Left renal pelvis (tissue), 4 donors: ENCODE results near the gene TNFRSF19. TPM values are rescaled to one million over a fixed set of nuclear protein-coding genes. Genes with fewer than 3 reads are reported as not detected.
"Not testable (repeated sequence)": the region's sequence is repeated elsewhere in the genome, so short reads cannot be mapped to it uniquely, and the experiment has no call there.

Experiments
- DNase-seq, 4 donors: peaks; one replicate each; pipeline ENCODE4 v3.0.0-alpha.2; 2013; ENCODE audit warnings: low read depth in 4 of 4, low spot score in 3 of 4
- polyA plus RNA-seq, 4 donors: library from polyadenylated mRNA; unstranded; fragments of 120-200 nt; gene quantifications; one replicate each; pipeline ENCODE4 v1.2.1, GENCODE V29; 2013; ENCODE audit not compliant: insufficient read length in 4 of 4

TNFRSF19 gene
- polyA plus RNA-seq, 4 donors = 28.8 to 56.4 (median 50.9) TPM

GRCh38 chr13:23652909-23653726 lies 82.9 kb downstream of the TNFRSF19 start:
- no peak for DNase-seq

- DNase-seq = no peak
Observed at GRCh38 chr13:23654111-23655110, 84.2 kb downstream of the TNFRSF19 start.

GRCh38 chr13:23655321-23655720 lies 85.1 kb downstream of the TNFRSF19 start:
- DNase-seq = no peak

GRCh38 chr13:23656637-23657371 lies 86.6 kb downstream of the TNFRSF19 start:
- DNase-seq = peak; percentile 51 to 71 (median 66)

GRCh38 chr13:23658929-23659541 lies 88.8 kb downstream of the TNFRSF19 start:
- no peak for DNase-seq

GRCh38 chr13:23660249-23660648 lies 90.0 kb downstream of the TNFRSF19 start:
- DNase-seq = no peak

- DNase-seq = no peak
Observed at GRCh38 chr13:23666582-23666981, 96.4 kb downstream of the TNFRSF19 start.

- no peak for DNase-seq
Observed at GRCh38 chr13:23667750-23668149, 97.5 kb downstream of the TNFRSF19 start.

- no peak for DNase-seq
Observed at GRCh38 chr13:23668562-23668961, 98.3 kb downstream of the TNFRSF19 start.

- DNase-seq = no peak
Observed at GRCh38 chr13:23670793-23671192, 100.6 kb downstream of the TNFRSF19 start.

GRCh38 chr13:23671377-23671776 lies 101.2 kb downstream of the TNFRSF19 start:
- no peak for DNase-seq

GRCh38 chr13:23671897-23672296 lies 101.7 kb downstream of the TNFRSF19 start:
- no peak for DNase-seq

- DNase-seq = no peak
Observed at GRCh38 chr13:23672616-23673015, 102.4 kb downstream of the TNFRSF19 start.

GRCh38 chr13:23673354-23673753 lies 103.1 kb downstream of the TNFRSF19 start:
- no peak for DNase-seq

- DNase-seq = no peak
Observed at GRCh38 chr13:23673867-23674605, 103.8 kb downstream of the TNFRSF19 start.

GRCh38 chr13:23674795-23675640 lies 104.8 kb downstream of the TNFRSF19 start:
- no peak for DNase-seq

- not testable (repeated sequence) for DNase-seq
Observed at GRCh38 chr13:23677679-23678288, 107.6 kb downstream of the TNFRSF19 start.

GRCh38 chr13:23678795-23679194 lies 108.6 kb downstream of the TNFRSF19 start:
- DNase-seq = no peak
